Endothelial cell of umbilical vein (primary cell): ENCODE measurements around the gene NEUROD4. TPM values are rescaled to one million over a fixed set of nuclear protein-coding genes. Genes with fewer than 3 reads are reported as not detected.

Experiments used
- BruUV-seq: library from RNA; stranded (reverse); fragments of 400-500 nt; replicated peaks from 2 replicates; lab custom pipeline; 2021; lab: Mats Ljungman, UMichigan
- CTCF ChIA-PET: fragments of 300-600, 350-600 bp; sonication (Branson Sonifier 250); formaldehyde crosslinking; loops from one replicate; lab custom pipeline; 2021; ENCODE audit warnings: antibody characterized with exemption, inconsistent platforms; lab: Charles Lee
- POLR2A ChIA-PET: fragments of 300-600, 350-600 bp; sonication (Branson Sonifier 250); formaldehyde crosslinking; loops from one replicate; lab custom pipeline; 2021; ENCODE audit warnings: antibody characterized with exemption, inconsistent platforms; lab: Charles Lee
- DNase-seq: peaks from one replicate; pipeline ENCODE4 v3.0.0-alpha.2; 2011; ENCODE audit warnings: low read depth, low spot score
- FAIRE-seq: peaks from 2 replicates; lab custom pipeline; 2011; peaks lifted over from hg19 to GRCh38; lab: Jason Lieb, UNC
- H2AFZ ChIP-seq: 2 replicates; pipeline ENCODE4 v1.6.0; 2012; ENCODE audit warnings: low read depth, low read length, control low read depth, inconsistent platforms
- H3K27ac ChIP-seq: 2 replicates; pipeline ENCODE4 v1.5.1; 2011; ENCODE audit warnings: low read depth, mild to moderate bottlenecking, control low read depth, low read length, moderate library complexity; ENCODE audit not compliant: insufficient read depth
- H3K27me3 ChIP-seq, 2 experiments: 2 replicates each; pipeline versions ENCODE4 v1.6.0 to v1.6.1; 2011; ENCODE audit warnings: low read length in 2 of 2, mixed read lengths in 1 of 2; ENCODE audit not compliant: control insufficient read depth in 2 of 2, insufficient read depth in 2 of 2
- H3K36me3 ChIP-seq, 2 experiments: 2 replicates in 1 of 2; 3 replicates in 1 of 2; pipeline ENCODE4 v1.5.1; 2011; ENCODE audit warnings: low read length in 2 of 2, mild to moderate bottlenecking in 1 of 2, moderate library complexity in 1 of 2; ENCODE audit not compliant: control insufficient read depth in 2 of 2, insufficient read depth in 2 of 2; ENCODE audit errors: extremely low read depth in 1 of 2
- H3K4me1 ChIP-seq: 3 replicates; pipeline ENCODE4 v1.5.1; 2011; ENCODE audit warnings: mild to moderate bottlenecking, low read length; ENCODE audit not compliant: control insufficient read depth, insufficient read depth; ENCODE audit errors: extremely low read depth
- H3K4me2 ChIP-seq: 2 replicates; pipeline ENCODE4 v1.6.1; 2011; ENCODE audit warnings: low read length, control low read depth, mixed read lengths; ENCODE audit not compliant: insufficient read depth
- H3K4me3 ChIP-seq, 3 experiments: fragments of 200-600 bp in 1 of 3; sonication (generic), shearing (Covaris generic) in 1 of 3; replicated peaks in 1 of 3; 2 replicates each; pipeline ENCODE4 v1.5.1; 2011 to 2016; ENCODE audit warnings: control low read depth in 3 of 3, low read length in 3 of 3, mild to moderate bottlenecking in 2 of 3, inconsistent platforms in 1 of 3, low read depth in 1 of 3, moderate library complexity in 1 of 3; ENCODE audit not compliant: insufficient read depth in 1 of 3
- H3K79me2 ChIP-seq: 2 replicates; pipeline ENCODE4 v1.6.0; 2012; ENCODE audit warnings: low read length, inconsistent platforms; ENCODE audit not compliant: control insufficient read depth, insufficient read depth
- H3K9ac ChIP-seq: replicated peaks from 2 replicates; pipeline ENCODE3; 2011; ENCODE audit warnings: low read length, control low read depth; ENCODE audit not compliant: insufficient read depth; ENCODE audit errors: extremely low read depth
- H3K9me1 ChIP-seq: replicated peaks from 3 replicates; pipeline ENCODE4 v1.6.0; 2011; ENCODE audit warnings: mild to moderate bottlenecking, low read length; ENCODE audit not compliant: control insufficient read depth, insufficient read depth; ENCODE audit errors: extremely low read depth
- H3K9me3 ChIP-seq: replicated peaks from 2 replicates; pipeline ENCODE4 v1.5.1; 2012; ENCODE audit warnings: low read length, inconsistent platforms; ENCODE audit not compliant: control insufficient read depth, insufficient read depth
- H4K20me1 ChIP-seq: replicated peaks from 2 replicates; pipeline ENCODE3; 2011; ENCODE audit warnings: mild to moderate bottlenecking, low read length; ENCODE audit not compliant: control insufficient read depth, insufficient read depth; ENCODE audit errors: extremely low read depth
- EZH2 ChIP-seq: IDR thresholded peaks from 2 replicates; pipeline ENCODE4 v1.6.1; 2012; ENCODE audit warnings: borderline replicate concordance, low read depth, mild to moderate bottlenecking, moderate library complexity, low read length, inconsistent platforms; ENCODE audit not compliant: severe bottlenecking
- FOS ChIP-seq: IDR thresholded peaks from 2 replicates; pipeline ENCODE4 v1.6.1; 2011; ENCODE audit warnings: mild to moderate bottlenecking, low read length, moderate library complexity, borderline replicate concordance; ENCODE audit not compliant: insufficient read depth
- GATA2 ChIP-seq: IDR thresholded peaks from 2 replicates; pipeline ENCODE4 v1.7.0; 2011; ENCODE audit warnings: low read depth, mild to moderate bottlenecking, moderate library complexity, mixed read lengths, low read length; ENCODE audit not compliant: insufficient read length, insufficient read depth
- MYC ChIP-seq: IDR thresholded peaks from one replicate; pipeline ENCODE4 v1.6.1; 2011; ENCODE audit warnings: mild to moderate bottlenecking, low read depth, low read length
- dilution Hi-C: fragments of 300-500 bp; cut with MboI; formaldehyde crosslinking; loops from one replicate; pipeline ENCODE4 v1.15.0; 2019; ENCODE audit warnings: low sequenced_read_pairs; ENCODE audit not compliant: extremely low pct_ligation_motif_present
- intact Hi-C: fragments of 100-400 bp; cut with micrococcal nuclease; formaldehyde crosslinking; loops from one replicate; pipeline ENCODE4 v1.10.0; 2022
- polyA plus RNA-seq, 4 experiments: library from polyadenylated mRNA; depleted of rRNA in 3 of 4; stranded (reverse) in 3 of 4; unstranded in 1 of 4; fragments of >200 nt; gene quantifications; 2 replicates each; pipeline versions ENCODE4 v1.2.1 to v1.2.3, GENCODE V29; 2011 to 2012; ENCODE audit warnings: missing spikeins in 1 of 4
- total RNA-seq: library from RNA; stranded (reverse); gene quantifications from 2 replicates; pipeline ENCODE4 v1.2.3, GENCODE V29; 2021

NEUROD4 gene
- total and polyA plus RNA-seq, 2 donors (not counting 3 experiments of a cell fraction or from before 2014, with no cell fraction given): not detected

DNA sequence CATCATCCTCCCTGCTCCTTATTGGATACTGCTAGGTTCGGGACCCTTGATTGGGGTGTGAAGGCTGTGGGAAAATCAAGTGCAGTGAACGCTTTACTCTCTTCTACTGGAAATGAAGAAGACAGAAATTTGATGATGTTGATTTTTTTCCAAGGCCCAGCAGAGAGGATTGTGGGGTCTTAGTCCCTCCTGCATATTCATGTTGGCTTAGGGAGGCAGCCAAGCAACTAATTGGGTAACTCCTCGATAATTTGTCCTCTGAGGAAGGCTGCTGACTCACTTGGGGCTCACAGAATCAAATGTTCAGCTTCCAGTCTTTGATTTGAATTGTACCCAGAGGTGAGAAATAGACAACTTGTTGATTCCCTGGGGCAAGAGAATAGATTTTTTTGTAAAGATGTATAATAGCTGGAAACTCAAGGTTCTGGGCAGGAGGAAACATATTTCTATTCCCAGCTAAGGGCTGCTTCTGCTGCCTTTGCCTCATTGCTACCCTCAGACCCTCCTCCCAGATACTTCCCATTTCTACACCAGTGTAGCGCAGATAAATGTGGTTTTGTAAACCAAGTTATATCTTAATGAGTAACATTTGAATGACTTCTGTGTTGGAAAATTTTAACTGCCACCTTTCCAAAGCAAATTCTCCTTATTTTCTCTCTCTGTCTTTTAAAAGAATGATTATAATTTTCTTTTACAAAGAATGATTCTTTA, 21.7 kb downstream of the NEUROD4 start:
- Histone ChIP-seq H3K4me3 (no peak overlapping the region), H2AFZ (no peak overlapping the region), H3K9me3 (no peaks in the 10 kb centered on the region), H3K4me2 (no peak overlapping the region), H3K27ac (no peak overlapping the region), H3K9me1 (no peaks in the 10 kb centered on the region), H3K36me3 (no peaks in the 10 kb centered on the region), H4K20me1 (no peaks in the 10 kb centered on the region), H3K4me1 (no peaks in the 10 kb centered on the region), H3K27me3 (no peaks in the 10 kb centered on the region), H3K79me2 (no peaks in the 10 kb centered on the region), H3K9ac (no peak overlapping the region)
- TF ChIP-seq FOS: no peak
- ChIA-PET POLR2A (no interaction called here), CTCF (interaction anchor here (1.6 kb wide), 1 partner anchor 48 kb away, joined by 5 read pairs; no protein-coding TSS in a partner anchor)
- dilution Hi-C loops (no loop called here), intact Hi-C loops (no loop called here)
- no peak for DNase-seq
- FAIRE-seq: no peak
- no TSS peak for BruUV-seq

DNA sequence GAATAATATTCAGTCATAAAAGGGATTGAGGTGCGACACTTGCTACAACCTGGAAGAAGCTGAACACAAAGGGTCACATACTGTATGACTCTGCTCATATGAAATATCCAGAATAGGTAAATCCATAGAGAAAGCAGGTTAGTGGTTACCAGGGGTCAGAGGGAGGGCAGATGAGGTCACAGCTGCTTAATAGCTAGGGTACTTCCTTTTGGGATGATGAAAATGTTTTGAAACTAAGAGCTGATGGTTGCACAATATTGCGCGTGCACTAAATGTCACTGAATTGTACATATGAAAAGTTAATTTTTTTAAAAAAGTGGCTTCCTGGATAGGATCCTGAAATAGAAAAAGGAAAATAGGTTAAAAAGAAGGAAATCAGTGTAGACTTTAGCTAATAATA, 23.8 kb downstream of the NEUROD4 start:
- Histone ChIP-seq H3K4me3 (no peak overlapping the region), H3K9ac (no peak overlapping the region), H3K4me1 (no peaks in the 10 kb centered on the region), H3K27ac (no peak overlapping the region), H3K9me3 (no peaks in the 10 kb centered on the region), H2AFZ (no peak overlapping the region), H3K4me2 (no peak overlapping the region), H3K9me1 (no peaks in the 10 kb centered on the region), H3K79me2 (no peaks in the 10 kb centered on the region), H3K27me3 (no peaks in the 10 kb centered on the region), H3K36me3 (no peaks in the 10 kb centered on the region), H4K20me1 (no peaks in the 10 kb centered on the region)
- POLR2A ChIA-PET: no interaction called here
- no peak for FAIRE-seq
- TF ChIP-seq MYC (no peak), FOS (no peak), GATA2 (no peak), EZH2 (no peak)
- dilution Hi-C loops (no loop called here), intact Hi-C loops (no loop called here)
- no TSS peak for BruUV-seq
- CTCF ChIA-PET: interaction anchor here (1.3 to 1.4 kb wide), 2 partner anchors 11 to 46 kb away, joined by 3 read pairs; no protein-coding TSS in a partner anchor
- DNase-seq: no peak
